Measurements from ENCODE around the gene COL19A1.
"Not testable (repeated sequence)": the region's sequence is repeated elsewhere in the genome, so short reads cannot be mapped to it uniquely, and the experiment has no call there.

COL19A1 gene

GRCh38 chr6:69913361-69913760, 47.0 kb downstream of the COL19A1 start:
- DNase-seq: no peak

GRCh38 chr6:69914015-69914485, 47.7 kb downstream of the COL19A1 start:
- DNase-seq: no peak

- DNase-seq: no peak
Observed at GRCh38 chr6:69915346-69915745, 49.0 kb downstream of the COL19A1 start.

GRCh38 chr6:69917834-69918233, 51.5 kb downstream of the COL19A1 start:
- DNase-seq: no peak

GRCh38 chr6:69918813-69919475, 52.6 kb downstream of the COL19A1 start:
- DNase-seq: no peak

GRCh38 chr6:69921066-69921465, 54.7 kb downstream of the COL19A1 start:
- not testable (repeated sequence) for DNase-seq

- DNase-seq: not testable (repeated sequence)
Observed at GRCh38 chr6:69921611-69922010, 55.3 kb downstream of the COL19A1 start.

- DNase-seq: no peak
Observed at GRCh38 chr6:69926745-69927144, 60.4 kb downstream of the COL19A1 start.

GRCh38 chr6:69933239-69933638, 66.9 kb downstream of the COL19A1 start:
- no peak for DNase-seq

- no peak for DNase-seq
Observed at GRCh38 chr6:69935079-69935478, 68.7 kb downstream of the COL19A1 start.

- no peak for DNase-seq
Observed at GRCh38 chr6:69936674-69937363, 70.5 kb downstream of the COL19A1 start.

GRCh38 chr6:69937402-69938136, 71.2 kb downstream of the COL19A1 start:
- no peak for DNase-seq

GRCh38 chr6:69942485-69942884, 76.1 kb downstream of the COL19A1 start:
- no peak for DNase-seq

GRCh38 chr6:69945192-69945591, 78.8 kb downstream of the COL19A1 start:
- no peak for DNase-seq

GRCh38 chr6:69948479-69949114, 82.2 kb downstream of the COL19A1 start:
- DNase-seq: no peak

GRCh38 chr6:69953491-69953890, 87.1 kb downstream of the COL19A1 start:
- DNase-seq: no peak

- DNase-seq: no peak
Observed at GRCh38 chr6:69954733-69955132, 88.4 kb downstream of the COL19A1 start.

GRCh38 chr6:69957985-69958559, 91.7 kb downstream of the COL19A1 start:
- DNase-seq: no peak

- no peak for DNase-seq
Observed at GRCh38 chr6:69958978-69959377, 92.6 kb downstream of the COL19A1 start.

- not testable (repeated sequence) for DNase-seq
Observed at GRCh38 chr6:69965974-69966373, 99.6 kb downstream of the COL19A1 start.

GRCh38 chr6:69973138-69973537, 106.8 kb downstream of the COL19A1 start:
- no peak for DNase-seq

- no peak for DNase-seq
Observed at GRCh38 chr6:69973763-69974162, 107.4 kb downstream of the COL19A1 start.

- peak; percentile 23 for DNase-seq
Observed at GRCh38 chr6:69974193-69974592, 107.8 kb downstream of the COL19A1 start.
